Neural cell (in vitro differentiated cells): ENCODE measurements around the gene OGFOD3. TPM values are rescaled to one million over a fixed set of nuclear protein-coding genes. Genes with fewer than 3 reads are reported as not detected.
A peak's percentile ranks its signal among the peaks of the same experiment; 100 is the strongest.

ENCODE experiments used
- H2AFZ ChIP-seq: fragments of 200-600, 300-800 bp; sonication (generic), shearing (Covaris generic); 2 replicates; pipeline ENCODE4 v1.6.0; 2014; ENCODE audit warnings: low read depth, mild to moderate bottlenecking, antibody characterized with exemption, low read length, moderate library complexity
- H3F3A ChIP-seq: fragments of 200-600 bp; shearing (Covaris generic); 2 replicates; pipeline ENCODE4 v1.6.1; 2016; ENCODE audit warnings: mild to moderate bottlenecking, moderate library complexity, mixed read lengths, antibody characterized with exemption, low read length; ENCODE audit not compliant: insufficient read depth, poor library complexity, severe bottlenecking
- H3K27ac ChIP-seq: fragments of 200-600, 300-800 bp; sonication (generic), shearing (Covaris generic); 2 replicates; pipeline ENCODE4 v1.5.1; 2014; ENCODE audit warnings: mild to moderate bottlenecking, low read length, moderate library complexity
- H3K27me3 ChIP-seq: fragments of 300-800, 200-600 bp; sonication (generic), shearing (Covaris generic); 2 replicates; pipeline ENCODE4 v1.6.0; 2014; ENCODE audit warnings: mild to moderate bottlenecking, low read depth, low read length, moderate library complexity; ENCODE audit not compliant: insufficient read depth
- H3K36me3 ChIP-seq: fragments of 300-800, 200-600 bp; sonication (generic), shearing (Covaris generic); 2 replicates; pipeline ENCODE4 v1.5.1; 2014; ENCODE audit warnings: mild to moderate bottlenecking, antibody characterized with exemption, low read length, moderate library complexity; ENCODE audit not compliant: insufficient read depth
- H3K4me2 ChIP-seq: fragments of 300-800, 200-600 bp; sonication (generic), shearing (Covaris generic); 2 replicates; pipeline ENCODE4 v1.6.0; 2014; ENCODE audit warnings: mild to moderate bottlenecking, low read length
- H3K4me3 ChIP-seq: fragments of 300-800, 200-600 bp; sonication (generic), shearing (Covaris generic); 2 replicates; pipeline ENCODE4 v1.5.1; 2014; ENCODE audit warnings: mild to moderate bottlenecking, low read length, moderate library complexity
- H3K79me2 ChIP-seq: fragments of 200-600 bp; shearing (Covaris generic); replicated peaks from 2 replicates; pipeline ENCODE4 v1.6.0; 2014; ENCODE audit warnings: mild to moderate bottlenecking, low read length, moderate library complexity; ENCODE audit not compliant: insufficient read depth
- H3K9ac ChIP-seq: fragments of 300-800, 200-600 bp; sonication (generic), shearing (Covaris generic); 2 replicates; pipeline ENCODE4 v1.6.1; 2016; ENCODE audit warnings: mild to moderate bottlenecking, low read length, mixed read lengths
- H3K9me2 ChIP-seq: fragments of 200-600 bp; shearing (Covaris generic); 2 replicates; pipeline ENCODE4 v1.6.1; 2016; ENCODE audit warnings: mild to moderate bottlenecking, low read length, mixed read lengths; ENCODE audit not compliant: insufficient read depth
- H3K9me3 ChIP-seq: fragments of 200-600, 300-800 bp; sonication (generic), shearing (Covaris generic); 2 replicates; pipeline ENCODE4 v1.6.1; 2016; ENCODE audit warnings: mild to moderate bottlenecking, mixed run types, low read length, moderate library complexity, mixed read lengths
- H4K20me1 ChIP-seq: fragments of 200-600 bp; shearing (Covaris generic); 2 replicates; pipeline ENCODE4 v1.6.1; 2016; ENCODE audit warnings: mild to moderate bottlenecking, mixed run types; ENCODE audit not compliant: insufficient read depth
- EP300 ChIP-seq: fragments of 450-650 bp; conservative IDR thresholded peaks from 2 replicates; pipeline ENCODE4 v1.6.1; 2014; ENCODE audit warnings: antibody characterized with exemption, mild to moderate bottlenecking, moderate library complexity; ENCODE audit not compliant: poor library complexity, severe bottlenecking
- EZH2 ChIP-seq: fragments of 200-600, 300-800 bp; shearing (Covaris generic), sonication (generic); IDR thresholded peaks from 2 replicates; pipeline ENCODE4 v1.6.1; 2014; ENCODE audit warnings: antibody characterized with exemption, low read length, borderline replicate concordance, mild to moderate bottlenecking; ENCODE audit not compliant: insufficient read depth, poor library complexity, severe bottlenecking
- MXI1 ChIP-seq: fragments of 450-650 bp; conservative IDR thresholded peaks from 2 replicates; pipeline ENCODE4 v1.6.1; 2014; ENCODE audit warnings: antibody characterized with exemption, mild to moderate bottlenecking; ENCODE audit not compliant: poor library complexity, severe bottlenecking
- POLR2AphosphoS5 ChIP-seq: IDR thresholded peaks from 2 replicates; pipeline ENCODE4 v1.6.1; 2012
- RAD21 ChIP-seq: fragments of 450-650 bp; conservative IDR thresholded peaks from 2 replicates; pipeline ENCODE4 v1.6.1; 2014; ENCODE audit warnings: antibody characterized with exemption, mild to moderate bottlenecking, moderate library complexity
- SMC3 ChIP-seq: fragments of 450-650 bp; conservative IDR thresholded peaks from 2 replicates; pipeline ENCODE4 v1.6.1; 2014; ENCODE audit warnings: antibody characterized with exemption, mild to moderate bottlenecking, moderate library complexity; ENCODE audit not compliant: poor library complexity
- TAF1 ChIP-seq: IDR thresholded peaks from 2 replicates; pipeline ENCODE4 v1.6.1; 2012; ENCODE audit warnings: low read depth
- polyA minus RNA-seq: library from RNA; depleted of rRNA, polyadenylated mRNA; stranded (reverse); fragments of >200 nt; gene quantifications from 2 replicates; pipeline ENCODE4 v1.2.3, GENCODE V29; 2014
- polyA plus RNA-seq: library from polyadenylated mRNA; depleted of rRNA; stranded (reverse); fragments of >200 nt; gene quantifications from 2 replicates; pipeline ENCODE4 v1.2.3, GENCODE V29; 2014
- TF ChIP-seq, protein P1 (sequence below): IDR thresholded peaks from 2 replicates; pipeline ENCODE4 v1.6.1; 2012; ENCODE audit warnings: borderline replicate concordance
- TF ChIP-seq, protein P2 (sequence below): fragments of 450-650 bp; IDR thresholded peaks from 2 replicates; pipeline ENCODE4 v1.5.1; 2014; ENCODE audit warnings: antibody characterized with exemption, mild to moderate bottlenecking, moderate library complexity; ENCODE audit not compliant: poor library complexity, severe bottlenecking

Gene OGFOD3, protein sequence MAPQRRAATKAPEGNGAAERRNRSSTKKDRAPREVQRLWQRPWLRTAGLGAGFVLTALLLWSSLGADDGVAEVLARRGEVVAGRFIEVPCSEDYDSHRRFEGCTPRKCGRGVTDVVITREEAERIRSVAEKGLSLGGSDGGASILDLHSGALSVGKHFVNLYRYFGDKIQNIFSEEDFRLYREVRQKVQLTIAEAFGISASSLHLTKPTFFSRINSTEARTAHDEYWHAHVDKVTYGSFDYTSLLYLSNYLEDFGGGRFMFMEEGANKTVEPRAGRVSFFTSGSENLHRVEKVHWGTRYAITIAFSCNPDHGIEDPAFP
- polyA plus RNA-seq (14.3 and 22.6 TPM in 2 replicates), polyA minus RNA-seq (24.7 and 28.5 TPM in 2 replicates)

DNA sequence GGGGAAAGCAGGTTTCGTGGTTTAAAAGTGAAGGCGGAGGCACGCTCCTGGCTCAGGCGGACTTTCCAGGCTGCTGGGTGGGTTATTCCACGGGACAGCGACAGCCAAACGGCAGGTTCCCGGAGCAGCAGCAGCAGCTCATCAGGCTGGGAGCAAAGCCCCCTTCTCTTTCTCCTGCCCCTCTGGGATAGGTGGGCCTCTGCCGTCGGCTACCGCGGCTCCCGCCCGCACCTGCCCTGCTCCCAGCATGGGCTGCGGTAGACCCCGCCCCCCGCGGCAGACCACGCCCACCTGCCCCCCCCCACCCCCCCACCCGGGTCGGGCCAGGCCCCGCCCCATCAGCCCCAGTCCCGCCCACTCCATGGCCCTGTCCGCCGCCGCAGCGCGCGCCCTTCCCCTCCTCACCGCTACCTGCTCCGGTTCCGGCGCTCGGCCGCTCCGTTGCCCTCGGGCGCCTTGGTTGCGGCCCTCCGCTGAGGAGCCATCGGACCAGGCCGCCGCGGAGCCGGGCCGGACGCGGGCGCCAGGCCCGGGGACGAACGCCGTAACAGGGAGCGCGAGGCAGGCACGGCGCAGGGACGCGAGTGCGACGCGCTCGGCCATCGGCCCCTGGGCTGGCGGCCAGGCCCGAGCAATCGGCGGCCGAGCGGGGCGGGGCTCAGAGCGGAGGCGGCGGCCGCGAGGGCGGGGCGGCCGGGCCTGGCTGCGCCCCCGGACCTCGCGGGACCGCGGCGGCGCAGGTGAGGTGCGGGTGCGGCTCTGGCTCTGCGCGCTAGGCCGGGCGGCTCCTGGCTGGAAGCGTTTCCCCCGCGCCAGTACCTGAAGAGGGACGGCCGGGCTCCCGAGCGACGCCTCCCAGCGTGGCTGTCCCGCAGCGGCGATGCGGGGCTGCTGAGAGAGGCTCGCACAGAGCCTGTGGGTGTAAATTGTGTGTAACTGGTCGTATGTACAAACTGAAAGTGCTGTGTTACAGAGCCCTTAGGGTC, at the start of gene OGFOD3, which contains the start of gene HEXD:
Gene OGFOD3, minus strand, starts transcription at position 586 of the 986 bp plus-strand sequence. Its CDS starts 101 bp downstream, at position 485.
Gene HEXD, plus strand, starts transcription at position 347 of the 986 bp plus-strand sequence. CDS start 1,453 bp downstream, outside the sequence.
- no peaks in the 10 kb centered on the region for H3K9me3 ChIP-seq
- H3K79me2 ChIP-seq, result no peaks in the 10 kb centered on the region
- peak within 1 kb of the TSS; percentile 87 for H3K9ac ChIP-seq
- peak within 1 kb of the TSS; percentile 47 for H2AFZ ChIP-seq
- H3K27me3 ChIP-seq, result no peaks in the 10 kb centered on the region
- H3K27ac ChIP-seq, result peak within 1 kb of the TSS; percentile 81
- H3K4me2 ChIP-seq, result peak within 1 kb of the TSS; percentile 40
- H3K4me3 ChIP-seq, result peak within 1 kb of the TSS; percentile 91
- no peaks in the 10 kb centered on the region for H3F3A ChIP-seq
- H3K9me2 ChIP-seq, result no peaks in the 10 kb centered on the region
- H4K20me1 ChIP-seq, result no peaks in the 10 kb centered on the region
- TF ChIP-seq TAF1, result no peak
- peak; percentile 59 for TF ChIP-seq SMC3
- TF ChIP-seq EZH2, result no peak
- TF ChIP-seq POLR2AphosphoS5, result peak; percentile 79
- peak; percentile 46 for TF ChIP-seq RAD21
- TF ChIP-seq EP300, result peak; percentile 79
- peak; percentile 94 for TF ChIP-seq MXI1
- TF ChIP-seq, protein P1, sequence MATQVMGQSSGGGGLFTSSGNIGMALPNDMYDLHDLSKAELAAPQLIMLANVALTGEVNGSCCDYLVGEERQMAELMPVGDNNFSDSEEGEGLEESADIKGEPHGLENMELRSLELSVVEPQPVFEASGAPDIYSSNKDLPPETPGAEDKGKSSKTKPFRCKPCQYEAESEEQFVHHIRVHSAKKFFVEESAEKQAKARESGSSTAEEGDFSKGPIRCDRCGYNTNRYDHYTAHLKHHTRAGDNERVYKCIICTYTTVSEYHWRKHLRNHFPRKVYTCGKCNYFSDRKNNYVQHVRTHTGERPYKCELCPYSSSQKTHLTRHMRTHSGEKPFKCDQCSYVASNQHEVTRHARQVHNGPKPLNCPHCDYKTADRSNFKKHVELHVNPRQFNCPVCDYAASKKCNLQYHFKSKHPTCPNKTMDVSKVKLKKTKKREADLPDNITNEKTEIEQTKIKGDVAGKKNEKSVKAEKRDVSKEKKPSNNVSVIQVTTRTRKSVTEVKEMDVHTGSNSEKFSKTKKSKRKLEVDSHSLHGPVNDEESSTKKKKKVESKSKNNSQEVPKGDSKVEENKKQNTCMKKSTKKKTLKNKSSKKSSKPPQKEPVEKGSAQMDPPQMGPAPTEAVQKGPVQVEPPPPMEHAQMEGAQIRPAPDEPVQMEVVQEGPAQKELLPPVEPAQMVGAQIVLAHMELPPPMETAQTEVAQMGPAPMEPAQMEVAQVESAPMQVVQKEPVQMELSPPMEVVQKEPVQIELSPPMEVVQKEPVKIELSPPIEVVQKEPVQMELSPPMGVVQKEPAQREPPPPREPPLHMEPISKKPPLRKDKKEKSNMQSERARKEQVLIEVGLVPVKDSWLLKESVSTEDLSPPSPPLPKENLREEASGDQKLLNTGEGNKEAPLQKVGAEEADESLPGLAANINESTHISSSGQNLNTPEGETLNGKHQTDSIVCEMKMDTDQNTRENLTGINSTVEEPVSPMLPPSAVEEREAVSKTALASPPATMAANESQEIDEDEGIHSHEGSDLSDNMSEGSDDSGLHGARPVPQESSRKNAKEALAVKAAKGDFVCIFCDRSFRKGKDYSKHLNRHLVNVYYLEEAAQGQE, result peak; percentile 65
- TF ChIP-seq, protein P2, sequence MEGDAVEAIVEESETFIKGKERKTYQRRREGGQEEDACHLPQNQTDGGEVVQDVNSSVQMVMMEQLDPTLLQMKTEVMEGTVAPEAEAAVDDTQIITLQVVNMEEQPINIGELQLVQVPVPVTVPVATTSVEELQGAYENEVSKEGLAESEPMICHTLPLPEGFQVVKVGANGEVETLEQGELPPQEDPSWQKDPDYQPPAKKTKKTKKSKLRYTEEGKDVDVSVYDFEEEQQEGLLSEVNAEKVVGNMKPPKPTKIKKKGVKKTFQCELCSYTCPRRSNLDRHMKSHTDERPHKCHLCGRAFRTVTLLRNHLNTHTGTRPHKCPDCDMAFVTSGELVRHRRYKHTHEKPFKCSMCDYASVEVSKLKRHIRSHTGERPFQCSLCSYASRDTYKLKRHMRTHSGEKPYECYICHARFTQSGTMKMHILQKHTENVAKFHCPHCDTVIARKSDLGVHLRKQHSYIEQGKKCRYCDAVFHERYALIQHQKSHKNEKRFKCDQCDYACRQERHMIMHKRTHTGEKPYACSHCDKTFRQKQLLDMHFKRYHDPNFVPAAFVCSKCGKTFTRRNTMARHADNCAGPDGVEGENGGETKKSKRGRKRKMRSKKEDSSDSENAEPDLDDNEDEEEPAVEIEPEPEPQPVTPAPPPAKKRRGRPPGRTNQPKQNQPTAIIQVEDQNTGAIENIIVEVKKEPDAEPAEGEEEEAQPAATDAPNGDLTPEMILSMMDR, result peak; percentile 40
- no peaks in the 10 kb centered on the region for H3K36me3 ChIP-seq

DNA sequence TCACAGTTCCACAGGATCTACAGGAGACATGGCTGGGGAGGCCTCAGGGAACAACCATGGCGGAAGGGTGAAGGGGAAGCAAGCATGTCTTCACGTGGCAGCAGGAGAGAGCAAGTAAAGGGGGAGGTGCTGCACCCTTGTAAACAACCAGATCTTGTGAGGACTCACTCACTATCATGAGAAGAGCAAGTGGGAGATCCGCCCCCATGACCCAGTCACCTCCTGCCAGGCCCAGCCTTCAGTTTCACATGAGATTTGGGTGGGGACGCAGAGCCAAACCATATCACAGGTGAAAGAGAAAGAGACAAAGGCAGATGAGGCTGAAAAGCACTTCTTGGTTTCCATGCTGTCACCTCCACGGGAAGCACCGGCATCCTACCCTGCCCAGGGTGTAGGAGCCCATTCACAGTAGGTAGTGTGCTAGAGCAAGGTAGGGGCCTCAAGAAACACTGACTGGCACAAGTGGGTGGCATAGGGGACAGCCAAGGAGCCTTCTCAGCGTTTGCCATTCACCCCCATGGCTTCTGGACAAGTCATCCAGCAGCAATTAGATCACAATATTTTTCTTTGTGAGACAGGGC, 46.7 kb upstream of the OGFOD3 start:
- TF ChIP-seq, protein P1, result no peak
- TF ChIP-seq RAD21 (no peak), SMC3 (no peak), MXI1 (no peak), TAF1 (no peak), POLR2AphosphoS5 (no peak), EZH2 (no peak), EP300 (no peak)
- TF ChIP-seq, protein P2, result no peak
- no peaks in the 10 kb centered on the region for H3F3A ChIP-seq
- H3K27me3 ChIP-seq, result no peaks in the 10 kb centered on the region
- no peaks in the 10 kb centered on the region for H3K9me2 ChIP-seq
- H3K79me2 ChIP-seq, result peaks cover 8% of the 10 kb centered on the region
- H3K9me3 ChIP-seq, result no peaks in the 10 kb centered on the region
- no peak overlapping the region for H3K9ac ChIP-seq
- peaks cover 5% of the 10 kb centered on the region for H4K20me1 ChIP-seq
- no peak overlapping the region for H3K4me2 ChIP-seq
- H3K4me3 ChIP-seq, result no peak overlapping the region
- no peaks in the 10 kb centered on the region for H3K36me3 ChIP-seq
- no peak overlapping the region for H2AFZ ChIP-seq
- no peak overlapping the region for H3K27ac ChIP-seq
